ACC112 (cell line): ENCODE results near the gene KRT35.

Experiments
- H2AFZ ChIP-seq: fragments of 200-600 bp; sonication (generic); one replicate; pipeline ENCODE4 v1.6.0; 2017; ENCODE audit warnings: antibody characterized with exemption, low read length; ENCODE audit not compliant: unreplicated experiment
- H3K27ac ChIP-seq: fragments of 200-600 bp; sonication (generic); 2 replicates; pipeline ENCODE4 v1.5.1; 2014; ENCODE audit warnings: low read depth, mild to moderate bottlenecking, antibody characterized with exemption, low read length, moderate library complexity
- H3K27me3 ChIP-seq: fragments of 200-600 bp; sonication (generic); 2 replicates; pipeline ENCODE4 v1.6.1; 2014; ENCODE audit warnings: mild to moderate bottlenecking, antibody characterized with exemption, low read length, moderate library complexity, mixed read lengths; ENCODE audit not compliant: insufficient read depth
- H3K36me3 ChIP-seq: fragments of 200-600 bp; sonication (generic); 2 replicates; pipeline ENCODE4 v1.6.1; 2016; ENCODE audit warnings: mild to moderate bottlenecking, antibody characterized with exemption, low read length, moderate library complexity, mixed read lengths; ENCODE audit not compliant: insufficient read depth
- H3K4me1 ChIP-seq: fragments of 200-600 bp; sonication (generic); one replicate; pipeline ENCODE4 v1.6.1; 2016; ENCODE audit warnings: low read length, mixed read lengths; ENCODE audit not compliant: insufficient read depth, unreplicated experiment, control insufficient read depth
- H3K4me3 ChIP-seq: fragments of 200-600 bp; sonication (generic); 2 replicates; pipeline ENCODE4 v1.5.1; 2014; ENCODE audit warnings: mild to moderate bottlenecking, low read depth, low read length
- H3K79me2 ChIP-seq: fragments of 200-600 bp; sonication (generic); one replicate; pipeline ENCODE4 v1.6.0; 2016; ENCODE audit warnings: low read length; ENCODE audit not compliant: control insufficient read depth, unreplicated experiment, insufficient read depth

The KRT35 gene

GRCh38 chr17:41511116-41511515 lies 30.2 kb upstream of the KRT35 start:
- Histone ChIP-seq H3K27me3 (no peaks in the 10 kb centered on the region), H3K79me2 (no peaks in the 10 kb centered on the region), H3K27ac (no peak overlapping the region), H3K4me1 (no peaks in the 10 kb centered on the region), H3K4me3 (no peak overlapping the region), H3K36me3 (no peaks in the 10 kb centered on the region), H2AFZ (no peak overlapping the region)

- Histone ChIP-seq H3K4me3 (no peak overlapping the region), H3K79me2 (no peaks in the 10 kb centered on the region), H3K27me3 (no peaks in the 10 kb centered on the region), H3K4me1 (no peaks in the 10 kb centered on the region), H3K27ac (no peak overlapping the region), H3K36me3 (no peaks in the 10 kb centered on the region), H2AFZ (no peak overlapping the region)
These were observed 29.5 kb upstream of the KRT35 start for GRCh38 chr17:41510251-41511065.

GRCh38 chr17:41507315-41507880 lies 26.4 kb upstream of the KRT35 start:
- no peaks in the 10 kb centered on the region for H3K36me3 ChIP-seq
- H3K27ac ChIP-seq, result no peak overlapping the region
- H3K4me3 ChIP-seq, result no peak overlapping the region
- no peaks in the 10 kb centered on the region for H3K27me3 ChIP-seq
- H3K4me1 ChIP-seq, result no peaks in the 10 kb centered on the region
- no peaks in the 10 kb centered on the region for H3K79me2 ChIP-seq
- H2AFZ ChIP-seq, result no peak overlapping the region

DNA sequence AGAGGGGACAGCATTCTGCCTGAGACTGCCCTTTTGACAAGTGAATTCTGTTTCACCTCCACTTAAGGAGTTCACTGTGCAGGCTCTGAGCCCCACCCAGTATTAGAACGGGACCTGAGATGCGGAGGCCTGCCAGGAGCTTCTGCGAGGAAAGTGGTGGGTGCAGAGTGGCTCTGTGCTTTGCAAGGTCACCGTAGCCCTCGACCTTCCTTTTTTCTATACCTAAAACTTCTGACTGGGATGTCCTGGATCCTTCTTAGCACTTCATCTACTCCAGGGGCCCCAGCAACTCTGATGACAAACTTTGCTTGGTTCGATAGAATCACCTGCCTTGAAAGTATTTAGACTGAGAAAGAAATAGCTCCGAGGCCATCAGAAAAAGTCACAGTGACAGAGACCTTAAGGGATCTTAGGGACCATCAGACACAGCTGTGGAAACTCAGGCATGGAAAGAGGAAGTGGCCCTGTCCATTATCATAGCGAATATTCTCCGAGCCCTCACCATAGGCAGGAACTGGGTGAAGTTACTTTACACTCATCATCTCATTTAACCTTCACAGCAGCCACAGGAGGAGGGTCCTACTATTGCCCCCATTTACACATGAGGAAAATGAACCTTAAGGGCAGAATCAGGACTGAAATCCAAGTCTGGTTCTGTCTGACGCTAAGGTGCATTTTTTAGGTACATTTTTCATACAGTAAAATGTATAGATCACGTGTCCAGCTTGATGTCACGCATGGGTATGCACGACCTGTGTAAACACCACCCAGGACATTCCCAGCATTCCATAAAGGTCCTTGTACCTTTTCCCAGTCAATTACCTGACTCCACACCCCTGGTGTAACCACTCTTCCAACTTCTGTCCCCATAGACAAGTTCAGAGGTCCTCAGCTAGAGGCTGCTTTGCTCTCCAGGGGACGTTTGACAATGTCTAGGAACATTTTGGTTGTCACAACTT lies 25.1 kb upstream of the KRT35 start:
- Histone ChIP-seq H3K36me3 (no peaks in the 10 kb centered on the region), H2AFZ (no peak overlapping the region), H3K4me1 (no peaks in the 10 kb centered on the region), H3K4me3 (no peak overlapping the region), H3K79me2 (no peaks in the 10 kb centered on the region), H3K27ac (no peak overlapping the region), H3K27me3 (no peaks in the 10 kb centered on the region)

DNA sequence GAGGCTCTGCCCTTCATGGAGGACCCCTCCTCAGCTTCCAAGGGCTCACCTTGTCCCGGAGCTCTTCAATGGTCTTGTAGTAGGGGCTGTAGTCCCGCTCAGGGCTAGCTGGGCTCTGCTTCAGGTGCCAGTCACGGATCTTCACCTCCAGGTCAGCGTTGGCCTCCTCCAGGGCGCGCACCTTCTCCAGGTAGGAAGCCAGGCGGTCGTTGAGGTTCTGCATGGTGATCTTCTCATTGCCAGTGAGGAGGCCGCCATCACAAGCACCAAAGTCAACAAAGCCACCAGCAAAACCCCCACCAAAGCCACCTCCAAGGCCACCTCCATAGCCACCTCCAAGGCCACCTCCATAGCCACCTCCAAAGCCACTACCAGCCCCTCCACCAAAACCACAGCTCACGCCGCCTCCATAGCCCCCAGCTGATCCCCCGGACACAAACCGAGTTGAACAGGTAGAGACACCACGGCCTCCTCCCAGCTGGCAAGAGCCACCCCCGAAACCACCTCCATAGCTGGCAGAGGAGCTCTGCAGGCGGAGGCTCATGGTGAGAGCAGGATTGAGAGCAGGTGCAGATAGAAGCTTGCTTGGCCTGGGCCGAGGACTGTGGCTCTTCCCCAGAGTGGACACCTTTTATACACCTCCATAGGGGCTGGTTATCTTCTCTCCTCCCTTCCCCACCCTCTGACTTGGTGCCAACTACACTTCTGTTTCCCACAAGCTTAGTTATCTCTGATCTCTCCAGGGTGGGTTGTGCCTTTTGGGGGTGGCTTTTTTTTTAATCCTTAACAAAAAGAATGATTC lies 24.3 kb upstream of the KRT35 start, which contains the start of gene KRT13:
TSS of gene KRT13 (minus strand) at position 606 of the 802 bp plus-strand sequence. CDS start at position 544, 62 bp downstream.
- H3K27me3 ChIP-seq, result no peaks in the 10 kb centered on the region
- no peaks in the 10 kb centered on the region for H3K79me2 ChIP-seq
- no peak within 1 kb of the TSS for H2AFZ ChIP-seq
- no peaks in the 10 kb centered on the region for H3K36me3 ChIP-seq
- no peak within 1 kb of the TSS for H3K27ac ChIP-seq
- no peak within 1 kb of the TSS for H3K4me3 ChIP-seq
- H3K4me1 ChIP-seq, result peaks cover 5% of the 10 kb centered on the region

- H2AFZ ChIP-seq, result no peak overlapping the region
- H3K4me3 ChIP-seq, result no peak overlapping the region
- no peaks in the 10 kb centered on the region for H3K79me2 ChIP-seq
- H3K27ac ChIP-seq, result no peak overlapping the region
- no peaks in the 10 kb centered on the region for H3K36me3 ChIP-seq
- peaks cover 13% of the 10 kb centered on the region for H3K4me1 ChIP-seq
- H3K27me3 ChIP-seq, result no peaks in the 10 kb centered on the region
These were observed 23.5 kb upstream of the KRT35 start for GRCh38 chr17:41504246-41504977.

DNA sequence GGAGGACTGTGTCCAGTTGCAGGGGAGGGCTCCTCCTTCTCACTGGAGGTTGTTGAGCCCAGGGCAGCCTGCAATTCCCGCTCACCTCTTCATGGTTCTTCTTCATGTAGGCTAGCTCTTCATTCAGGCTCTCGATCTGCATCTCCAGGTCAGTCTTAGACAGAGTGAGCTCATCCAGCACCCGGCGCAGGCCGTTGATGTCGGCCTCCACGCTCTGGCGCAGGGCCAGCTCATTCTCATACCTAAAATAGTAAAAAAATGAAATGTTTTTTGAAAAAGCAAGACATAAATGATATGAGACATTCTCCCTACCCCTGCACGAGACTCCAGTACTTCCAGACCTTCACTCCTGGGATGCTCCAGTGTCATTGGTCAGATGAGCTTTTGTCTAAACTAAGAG lies 22.3 kb upstream of the KRT35 start:
- no peaks in the 10 kb centered on the region for H3K27me3 ChIP-seq

DNA sequence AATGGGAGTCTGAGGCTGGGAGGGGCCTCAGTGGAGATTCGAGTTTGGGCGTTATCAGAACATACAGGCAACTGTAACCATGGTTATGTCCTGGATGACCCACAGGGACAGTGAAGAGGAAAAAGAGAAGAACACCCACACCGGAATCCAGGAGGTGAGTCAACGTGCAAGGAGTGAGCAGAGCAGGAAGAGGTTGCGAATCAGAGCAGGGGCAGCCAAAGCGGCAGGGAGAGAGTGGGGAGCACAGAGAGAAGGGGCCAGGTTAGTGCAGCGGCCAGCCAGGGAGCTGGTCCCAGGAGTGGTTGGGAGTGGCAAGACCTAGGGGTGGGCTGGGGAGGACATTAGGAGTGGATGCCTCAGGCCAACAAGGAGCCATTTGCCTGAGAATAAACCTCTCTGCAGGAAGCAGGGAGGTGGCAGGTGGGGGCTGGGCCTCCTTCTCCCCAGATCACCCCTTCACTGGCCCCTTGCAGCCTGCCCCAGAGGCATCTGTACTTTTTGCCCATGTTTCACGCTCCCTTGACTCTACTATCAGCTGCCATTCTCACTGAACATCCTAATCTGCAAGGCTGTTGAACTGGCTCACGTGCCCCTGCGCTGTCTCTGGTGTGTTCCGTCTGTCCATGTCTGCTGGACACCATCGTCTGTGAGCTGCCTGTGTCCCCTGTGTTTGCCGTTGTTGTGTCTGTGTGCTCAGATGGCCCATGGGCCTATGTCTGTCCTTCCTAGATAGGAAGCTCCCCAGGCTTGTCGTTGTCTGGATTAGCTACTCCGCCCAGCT lies 19.4 kb upstream of the KRT35 start:
- peaks cover 17% of the 10 kb centered on the region for H3K4me1 ChIP-seq
- H3K36me3 ChIP-seq, result no peaks in the 10 kb centered on the region
- H2AFZ ChIP-seq, result peak overlapping the region; percentile 29
- H3K27me3 ChIP-seq, result no peaks in the 10 kb centered on the region
- no peaks in the 10 kb centered on the region for H3K79me2 ChIP-seq
- peak overlapping the region; percentile 31; the same call in 1 of the 2 replicates for H3K27ac ChIP-seq
- no peak overlapping the region for H3K4me3 ChIP-seq

More for the DNA sequence above, 22.3 kb upstream of the KRT35 start:
- Histone ChIP-seq H3K79me2 (no peaks in the 10 kb centered on the region), H3K27ac (no peak overlapping the region), H2AFZ (no peak overlapping the region), H3K4me3 (no peak overlapping the region), H3K36me3 (no peaks in the 10 kb centered on the region), H3K4me1 (peaks cover 13% of the 10 kb centered on the region)

GRCh38 chr17:41499714-41500113 lies 18.8 kb upstream of the KRT35 start:
- H3K79me2 ChIP-seq, result no peaks in the 10 kb centered on the region
- no peak overlapping the region for H3K4me3 ChIP-seq
- H3K36me3 ChIP-seq, result no peaks in the 10 kb centered on the region
- H3K27me3 ChIP-seq, result no peaks in the 10 kb centered on the region
- peak overlapping the region; percentile 31 for H3K27ac ChIP-seq
- no peak overlapping the region for H2AFZ ChIP-seq
- H3K4me1 ChIP-seq, result peaks cover 21% of the 10 kb centered on the region
